Panc1 (cell line): Measurements from ENCODE around the gene CDH3.

Source experiments
- CTCF ChIP-seq: fragments of 450-650 bp; IDR thresholded peaks from 2 replicates; pipeline ENCODE4 v1.5.1; 2017; ENCODE audit warnings: mild to moderate bottlenecking
- POLR2AphosphoS5 ChIP-seq: IDR thresholded peaks from 2 replicates; pipeline ENCODE4 v1.6.1; 2012; ENCODE audit warnings: mild to moderate bottlenecking, low read depth, low read length, moderate library complexity
- REST ChIP-seq, 2 experiments: IDR thresholded peaks; 2 replicates each; pipeline ENCODE4 v1.6.1; 2011 to 2012; ENCODE audit warnings: low read depth in 2 of 2, control low read depth in 1 of 2, low read length in 1 of 2, mild to moderate bottlenecking in 1 of 2, moderate library complexity in 1 of 2; ENCODE audit not compliant: insufficient read depth in 1 of 2
- SIN3A ChIP-seq: IDR thresholded peaks from 2 replicates; pipeline ENCODE4 v1.6.1; 2012; ENCODE audit warnings: low read depth, mild to moderate bottlenecking, low read length, moderate library complexity, borderline replicate concordance; ENCODE audit not compliant: insufficient read depth
- TCF7L2 ChIP-seq: IDR thresholded peaks from 2 replicates; pipeline ENCODE4 v1.6.1; 2011; ENCODE audit warnings: mild to moderate bottlenecking, low read depth, low read length, inconsistent platforms

GRCh38 chr16:68664297-68664696 is 19.2 kb downstream of the CDH3 start:
- no peak for TF ChIP-seq CTCF
- TF ChIP-seq POLR2AphosphoS5 = no peak
- TF ChIP-seq SIN3A = no peak
- TF ChIP-seq REST (IDR thresholded peaks at IDR 0.05; ENCODE audit: insufficient read depth in 1 of 2, low read depth in 2 of 2, low read length in 1 of 2) = no peak
- TF ChIP-seq TCF7L2 = no peak
